Stimulated activated naive B cell treated with anti-CD40 and anti-IgM and Interleukin-4, amounts not matched to agents 10 μg/mL and 1 μg/mL and 100 μg/mL, for 72 hours (primary cell): ENCODE measurements around the gene SHISAL2A.

ENCODE experiments used
- ATAC-seq, 2 donors: fragments of 150-1000 bp; cut with Tn5 transposase; replicated peaks; 2 replicates each; pipeline ENCODE4 v1.10.0; 2021; ENCODE audit warnings: moderate library complexity in 1 of 2
- DNase-seq: peaks from one replicate; pipeline ENCODE4 v3.0.0; 2021
- H3K27ac Mint-ChIP-seq: one replicate; pipeline ENCODE4 v1.8.0; 2022; ENCODE audit warnings: mild to moderate bottlenecking, mixed read lengths
- H3K27me3 Mint-ChIP-seq, 2 donors: one replicate each; pipeline ENCODE4 v1.8.0; 2022; ENCODE audit warnings: mixed read lengths in 2 of 2
- H3K36me3 Mint-ChIP-seq, 2 donors: one replicate each; pipeline ENCODE4 v1.8.0; 2022; ENCODE audit warnings: mixed read lengths in 2 of 2, mild to moderate bottlenecking in 1 of 2
- H3K4me1 Mint-ChIP-seq, 2 donors: one replicate each; pipeline ENCODE4 v1.8.0; 2022; ENCODE audit warnings: mixed read lengths in 2 of 2, mild to moderate bottlenecking in 1 of 2
- H3K4me3 Mint-ChIP-seq, 2 donors: one replicate each; pipeline ENCODE4 v1.8.0; 2022; ENCODE audit warnings: mild to moderate bottlenecking in 2 of 2, mixed read lengths in 2 of 2, moderate library complexity in 1 of 2
- H3K9me3 Mint-ChIP-seq, 2 donors: one replicate each; pipeline ENCODE4 v1.8.0; 2022; ENCODE audit warnings: mixed read lengths in 2 of 2, mild to moderate bottlenecking in 1 of 2

The SHISAL2A gene

DNA sequence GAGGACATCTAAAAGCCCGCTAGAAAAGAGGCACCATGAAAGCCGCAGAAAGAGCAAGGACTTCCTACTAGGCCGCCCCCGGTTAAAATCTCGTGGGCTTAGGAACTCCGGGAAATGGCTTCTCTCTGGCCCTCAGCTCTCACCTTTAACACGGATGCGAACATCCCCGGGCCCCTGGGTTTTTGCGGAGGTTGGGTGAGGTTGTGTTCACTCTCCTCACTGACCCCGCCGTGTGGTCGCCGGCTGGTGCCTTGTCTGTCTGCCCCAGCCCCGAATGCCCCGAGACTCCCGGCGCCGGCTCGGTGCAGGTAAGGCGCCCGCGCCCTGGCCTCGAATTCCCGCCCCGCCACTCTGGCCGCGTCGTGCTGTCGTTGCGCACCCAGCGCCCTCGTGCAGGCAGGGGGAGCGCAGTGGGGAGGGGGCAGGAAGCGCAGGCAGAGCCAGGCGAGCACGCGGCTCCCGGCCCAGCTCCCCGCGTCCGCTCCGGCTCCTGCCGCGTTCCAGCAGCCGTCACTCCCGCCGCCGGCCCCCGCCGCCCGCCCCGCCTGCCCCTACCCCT lies at the start of gene SHISAL2A:
SHISAL2A (plus strand) TSS at position 437 of the 559 bp plus-strand sequence. CDS start 326 bp downstream, outside the sequence.
- H3K9me3 Mint-ChIP-seq, result no peaks in the 10 kb centered on the region
- DNase-seq, result peak; percentile 47
- peaks cover 52 to 74% of the 10 kb centered on the region in 2 donors for H3K4me1 Mint-ChIP-seq
- peak; percentile 8 to 13 for ATAC-seq
- H3K27ac Mint-ChIP-seq, result peak within 1 kb of the TSS; percentile 97
- peak within 1 kb of the TSS; percentile 89 to 94 for H3K4me3 Mint-ChIP-seq
- peaks cover 4 to 15% of the 10 kb centered on the region in 2 donors for H3K36me3 Mint-ChIP-seq
- H3K27me3 Mint-ChIP-seq, result no peaks in the 10 kb centered on the region

- DNase-seq, result no peak
Observed at GRCh38 chr1:52585474-52585873, 47.5 kb upstream of the SHISAL2A start.

GRCh38 chr1:52588027-52588426 lies 44.9 kb upstream of the SHISAL2A start:
- Mint-ChIP-seq H3K27ac (no peak overlapping the region), H3K4me1 (peaks cover 16 to 22% of the 10 kb centered on the region in 2 donors)
- no peak for DNase-seq

More at GRCh38 chr1:52585474-52585873, 47.5 kb upstream of the SHISAL2A start:
- Mint-ChIP-seq H3K4me1 (peaks cover 6 to 11% of the 10 kb centered on the region in 2 donors), H3K36me3 (no peaks in the 10 kb centered on the region), H3K27me3 (no peaks in the 10 kb centered on the region), H3K4me3 (no peak overlapping the region), H3K27ac (no peak overlapping the region), H3K9me3 (no peaks in the 10 kb centered on the region)
- no peak for ATAC-seq

GRCh38 chr1:52588535-52588934 lies 44.4 kb upstream of the SHISAL2A start:
- Mint-ChIP-seq H3K36me3 (no peaks in the 10 kb centered on the region), H3K4me3 (no peak overlapping the region), H3K4me1 (peaks cover 17 to 27% of the 10 kb centered on the region in 2 donors), H3K27ac (no peak overlapping the region), H3K27me3 (no peaks in the 10 kb centered on the region), H3K9me3 (no peaks in the 10 kb centered on the region)
- ATAC-seq, result peak; percentile 44 to 71
- DNase-seq, result no peak

More at GRCh38 chr1:52588027-52588426, 44.9 kb upstream of the SHISAL2A start:
- Mint-ChIP-seq H3K9me3 (no peaks in the 10 kb centered on the region), H3K27me3 (no peaks in the 10 kb centered on the region), H3K36me3 (no peaks in the 10 kb centered on the region), H3K4me3 (no peak overlapping the region)
- no peak for ATAC-seq

DNA sequence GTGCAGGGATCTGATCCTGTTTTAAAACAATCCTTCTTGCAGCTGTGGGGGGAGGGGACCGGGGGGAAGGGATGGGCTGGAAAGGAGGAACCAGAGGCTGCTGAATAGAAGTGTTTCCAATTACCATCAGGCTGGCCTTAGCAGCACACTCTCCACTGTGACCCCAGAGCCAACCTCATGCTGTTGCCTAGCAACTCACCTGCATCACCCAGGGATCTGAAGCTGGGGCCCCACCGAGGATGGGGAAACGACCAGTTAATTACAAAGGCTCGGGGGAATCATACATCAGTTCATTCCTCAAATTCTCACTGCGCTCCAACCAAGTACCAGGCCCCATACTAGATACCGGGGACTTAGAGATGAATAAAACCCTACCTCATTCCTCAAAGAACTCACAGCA lies 42.7 kb upstream of the SHISAL2A start:
- Mint-ChIP-seq H3K9me3 (no peaks in the 10 kb centered on the region), H3K4me3 (no peak overlapping the region), H3K27ac (no peak overlapping the region), H3K4me1 (peaks cover 15 to 37% of the 10 kb centered on the region in 2 donors), H3K27me3 (no peaks in the 10 kb centered on the region), H3K36me3 (no peaks in the 10 kb centered on the region)
- DNase-seq, result no peak
- ATAC-seq, result no peak

DNA sequence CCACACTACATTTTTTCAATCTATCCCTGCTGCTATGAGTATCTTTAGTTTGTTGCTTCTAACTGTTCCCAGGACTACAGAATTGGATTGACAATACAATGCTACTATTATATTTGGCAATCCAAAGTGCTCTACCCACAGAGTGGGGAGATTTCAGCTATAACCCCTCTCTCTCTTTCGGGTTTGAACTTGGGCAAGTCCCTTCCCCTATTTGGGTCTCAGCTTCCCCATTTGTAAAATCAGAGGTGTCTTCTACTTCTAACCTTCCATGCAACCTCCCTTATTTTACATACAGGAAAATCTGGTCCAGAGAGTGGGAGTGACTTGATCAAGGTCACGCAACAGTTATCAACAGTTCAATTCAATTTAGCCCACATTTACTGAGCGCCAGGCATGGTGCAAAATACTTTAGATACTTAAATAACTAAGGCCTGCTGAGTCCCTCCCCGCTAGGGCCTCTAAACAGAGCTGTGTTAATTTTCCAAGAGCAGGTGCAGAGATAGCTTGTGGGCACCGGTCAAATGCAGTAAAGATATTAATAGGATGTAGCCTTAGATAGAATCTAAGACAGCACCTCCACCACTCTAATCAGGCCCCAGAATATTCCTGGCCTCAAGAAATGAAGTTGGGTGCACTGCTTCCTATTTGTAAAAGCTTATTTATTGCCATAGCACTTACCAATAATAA lies 40.2 kb upstream of the SHISAL2A start:
- ATAC-seq, result peak; percentile 56 to 57
- H3K36me3 Mint-ChIP-seq, result no peaks in the 10 kb centered on the region
- no peak for DNase-seq
- no peaks in the 10 kb centered on the region for H3K9me3 Mint-ChIP-seq
- H3K27me3 Mint-ChIP-seq, result no peaks in the 10 kb centered on the region
- H3K4me3 Mint-ChIP-seq, result peak overlapping the region; percentile 10 to 30
- peak overlapping the region; percentile 70 for H3K27ac Mint-ChIP-seq
- peaks cover 17 to 37% of the 10 kb centered on the region in 2 donors for H3K4me1 Mint-ChIP-seq

DNA sequence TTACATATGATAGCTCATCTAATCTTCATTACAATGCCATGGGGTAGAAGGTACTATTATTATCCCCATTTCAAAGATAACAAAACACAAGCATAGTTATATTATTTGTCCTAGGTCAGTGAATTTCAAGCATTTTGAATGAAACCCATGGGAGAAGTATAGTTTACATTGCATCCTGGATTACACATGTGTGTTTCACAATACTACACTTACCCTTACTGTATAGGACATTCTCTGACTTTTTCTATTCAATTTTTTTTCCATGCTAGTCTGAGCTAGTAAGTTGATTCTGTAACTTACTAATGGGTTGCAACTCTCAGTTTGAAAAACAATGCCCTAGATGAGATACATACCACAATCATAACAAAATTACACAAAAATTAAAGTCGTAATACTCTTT lies 39.5 kb upstream of the SHISAL2A start:
- no peak overlapping the region for H3K27ac Mint-ChIP-seq
- H3K27me3 Mint-ChIP-seq, result no peaks in the 10 kb centered on the region
- H3K4me1 Mint-ChIP-seq, result peaks cover 19 to 32% of the 10 kb centered on the region in 2 donors
- ATAC-seq (no peak), DNase-seq (no peak)
- no peaks in the 10 kb centered on the region for H3K36me3 Mint-ChIP-seq
- H3K4me3 Mint-ChIP-seq, result no peak overlapping the region
- no peaks in the 10 kb centered on the region for H3K9me3 Mint-ChIP-seq

- no peaks in the 10 kb centered on the region for H3K9me3 Mint-ChIP-seq
- no peaks in the 10 kb centered on the region for H3K27me3 Mint-ChIP-seq
- H3K4me1 Mint-ChIP-seq, result peaks cover 16 to 27% of the 10 kb centered on the region in 2 donors
- no peak overlapping the region for H3K27ac Mint-ChIP-seq
- no peak for ATAC-seq
- no peak overlapping the region for H3K4me3 Mint-ChIP-seq
- no peak for DNase-seq
- no peaks in the 10 kb centered on the region for H3K36me3 Mint-ChIP-seq
Observed at GRCh38 chr1:52595061-52595460, 37.9 kb upstream of the SHISAL2A start.

GRCh38 chr1:52597912-52598311 lies 35.1 kb upstream of the SHISAL2A start:
- Mint-ChIP-seq H3K4me3 (no peak overlapping the region), H3K9me3 (no peaks in the 10 kb centered on the region), H3K4me1 (peaks cover 15 to 34% of the 10 kb centered on the region in 2 donors), H3K27ac (no peak overlapping the region), H3K27me3 (no peaks in the 10 kb centered on the region), H3K36me3 (no peaks in the 10 kb centered on the region)
- DNase-seq (no peak), ATAC-seq (no peak)

DNA sequence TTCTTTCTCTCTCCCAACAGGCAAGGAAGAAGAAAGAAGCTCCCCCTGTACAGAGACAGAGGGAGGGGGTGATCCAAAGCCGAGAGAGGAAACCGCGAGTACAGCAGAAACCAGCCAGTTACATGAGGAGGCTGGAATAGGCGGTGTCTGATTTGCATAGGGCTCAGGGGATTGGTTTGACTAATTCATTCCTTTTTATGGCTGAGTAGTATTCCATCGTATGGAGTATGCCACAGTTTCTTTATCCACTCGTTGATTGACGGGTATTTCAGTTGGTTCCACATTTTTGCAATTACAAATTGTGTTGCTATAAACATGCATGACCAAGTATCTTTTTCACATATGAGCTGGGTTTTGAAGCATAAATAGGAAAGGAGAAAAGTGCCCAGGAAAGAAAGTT lies 34.2 kb upstream of the SHISAL2A start:
- Mint-ChIP-seq H3K27me3 (no peaks in the 10 kb centered on the region), H3K27ac (no peak overlapping the region), H3K9me3 (no peaks in the 10 kb centered on the region), H3K4me3 (no peak overlapping the region), H3K4me1 (peaks cover 21 to 34% of the 10 kb centered on the region in 2 donors), H3K36me3 (no peaks in the 10 kb centered on the region)
- no peak for DNase-seq
- ATAC-seq, result no peak

GRCh38 chr1:52599236-52599635 lies 33.7 kb upstream of the SHISAL2A start:
- no peak for ATAC-seq

GRCh38 chr1:52600533-52601179 lies 32.3 kb upstream of the SHISAL2A start:
- Mint-ChIP-seq H3K4me1 (peaks cover 30 to 43% of the 10 kb centered on the region in 2 donors), H3K27me3 (no peaks in the 10 kb centered on the region), H3K27ac (no peak overlapping the region), H3K9me3 (no peaks in the 10 kb centered on the region), H3K36me3 (peaks cover 5 to 7% of the 10 kb centered on the region in 2 donors), H3K4me3 (no peak overlapping the region)
- DNase-seq, result no peak
- ATAC-seq, result no peak

More at GRCh38 chr1:52599236-52599635, 33.7 kb upstream of the SHISAL2A start:
- Mint-ChIP-seq H3K4me3 (no peak overlapping the region), H3K27ac (no peak overlapping the region), H3K4me1 (peaks cover 26 to 35% of the 10 kb centered on the region in 2 donors), H3K9me3 (no peaks in the 10 kb centered on the region), H3K27me3 (no peaks in the 10 kb centered on the region), H3K36me3 (peaks cover 2% of the 10 kb centered on the region in 2 donors)
- DNase-seq, result no peak

DNA sequence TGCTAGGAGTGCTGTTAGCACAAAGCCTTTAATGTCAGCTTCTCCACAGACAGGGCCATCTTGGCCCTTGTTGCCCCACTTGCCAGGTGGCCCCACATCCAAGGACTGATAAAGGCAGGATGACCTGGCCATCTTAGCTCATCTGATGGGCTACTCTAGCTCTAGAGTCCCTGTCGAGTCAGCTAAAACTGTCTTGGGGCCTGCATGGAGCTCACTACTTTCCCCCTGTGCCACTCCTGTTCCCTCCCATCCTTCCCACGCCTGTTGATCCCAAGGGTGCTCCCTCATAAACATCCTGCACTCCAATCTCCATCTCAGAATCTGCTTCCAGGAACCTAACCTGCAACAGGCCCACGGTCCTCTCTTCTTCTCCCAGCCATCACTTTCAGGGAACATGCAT lies 31.4 kb upstream of the SHISAL2A start:
- Mint-ChIP-seq H3K27ac (peak overlapping the region; percentile 93), H3K27me3 (no peaks in the 10 kb centered on the region), H3K9me3 (no peaks in the 10 kb centered on the region), H3K4me1 (peaks cover 36 to 52% of the 10 kb centered on the region in 2 donors), H3K36me3 (peaks cover 10 to 13% of the 10 kb centered on the region in 2 donors), H3K4me3 (peak overlapping the region; percentile 83 to 85)
- no peak for DNase-seq
- ATAC-seq, result no peak

GRCh38 chr1:52601991-52602855 lies 30.7 kb upstream of the SHISAL2A start, which contains the start of gene GPX7:
GPX7 (plus strand) TSS chr1:52602371; CDS start chr1:52602410, 39 bp downstream.
- peaks cover 14 to 19% of the 10 kb centered on the region in 2 donors for H3K36me3 Mint-ChIP-seq
- DNase-seq (peak; percentile 32), ATAC-seq (peak; percentile 65)
- peak within 1 kb of the TSS; percentile 86 for H3K4me3 Mint-ChIP-seq
- H3K27me3 Mint-ChIP-seq, result no peaks in the 10 kb centered on the region
- peak within 1 kb of the TSS; percentile 94 for H3K27ac Mint-ChIP-seq
- peaks cover 42 to 59% of the 10 kb centered on the region in 2 donors for H3K4me1 Mint-ChIP-seq
- no peaks in the 10 kb centered on the region for H3K9me3 Mint-ChIP-seq
